HepG2 (cell line): ENCODE results near the gene TMEM209. TPM values are rescaled to one million over a fixed set of nuclear protein-coding genes. Genes with fewer than 3 reads are reported as not detected.
"Not testable (repeated sequence)": the region's sequence is repeated elsewhere in the genome, so short reads cannot be mapped to it uniquely, and the experiment has no call there.

Experiments
- ATAC-seq: fragments of 200-7000 bp; cut with Tn5 transposase; 3 replicates; pipeline ENCODE4 v1.9.1; 2020; ENCODE audit warnings: mild to moderate bottlenecking, moderate library complexity
- BruUV-seq: library from RNA; stranded (reverse); fragments of 400-500 nt; replicated peaks from 2 replicates; lab custom pipeline; 2021; lab: Mats Ljungman, UMichigan
- CTCF ChIA-PET: fragments of 300-600 bp; formaldehyde crosslinking; extraction: SDS; loops from one replicate; lab custom pipeline; 2021; ENCODE audit warnings: low total read pairs, inconsistent platforms, low intra/inter-chr PET ratio; lab: Yijun Ruan, JAX
- POLR2A ChIA-PET: fragments of 350-600 bp; sonication (Branson Sonifier 250); formaldehyde crosslinking; loops from one replicate; lab custom pipeline; 2020; ENCODE audit warnings: antibody characterized with exemption, inconsistent platforms; lab: Yijun Ruan, JAX
- DNase-seq: peaks from one replicate; pipeline ENCODE4 v3.0.0-alpha.2; 2015; ENCODE audit warnings: low spot score
- FAIRE-seq: peaks from 3 replicates; lab custom pipeline; 2011; peaks lifted over from hg19 to GRCh38; lab: Jason Lieb, UNC
- H2AFZ ChIP-seq: one replicate; pipeline ENCODE4 v1.6.1; 2011; ENCODE audit warnings: low read length, inconsistent platforms
- H3K27ac ChIP-seq: fragments of 300-600 bp; 3 replicates; pipeline ENCODE4 v1.8.0; 2011; ENCODE audit warnings: mixed run types, mild to moderate bottlenecking, mixed read lengths, low read length, inconsistent platforms; ENCODE audit not compliant: insufficient read depth; ENCODE audit errors: extremely low read length
- H3K27me3 ChIP-seq, 2 experiments: fragments of 200-600 bp in 1 of 2; 2 replicates in 1 of 2; 3 replicates in 1 of 2; pipeline versions ENCODE4 v1.6.0 to v1.8.0; 2011; ENCODE audit warnings: low read length in 2 of 2, mild to moderate bottlenecking in 2 of 2, moderate library complexity in 2 of 2, inconsistent platforms in 1 of 2; ENCODE audit not compliant: insufficient read depth in 2 of 2, control insufficient read depth in 1 of 2
- H3K36me3 ChIP-seq, 2 experiments: fragments of 200-600 bp in 1 of 2; replicated peaks in 1 of 2; 2 replicates in 1 of 2; 3 replicates in 1 of 2; pipeline versions ENCODE4 v1.5.1 to v1.8.0; 2011; ENCODE audit warnings: low read length in 2 of 2, inconsistent platforms in 1 of 2; ENCODE audit not compliant: insufficient read depth in 2 of 2, control insufficient read depth in 1 of 2
- H3K4me1 ChIP-seq: 2 replicates; pipeline ENCODE4 v1.5.1; 2012; ENCODE audit warnings: low read length, inconsistent platforms; ENCODE audit not compliant: insufficient read depth
- H3K4me2 ChIP-seq: 2 replicates; pipeline ENCODE4 v1.6.0; 2011; ENCODE audit warnings: low read depth, low read length, inconsistent platforms
- H3K4me3 ChIP-seq, 3 experiments: fragments of 200-600 bp in 1 of 3; sonication (generic), shearing (Covaris generic) in 1 of 3; replicated peaks in 1 of 3; 2 replicates each; pipeline ENCODE4 v1.5.1; 2011 to 2016; ENCODE audit warnings: low read length in 3 of 3, inconsistent platforms in 2 of 3, low read depth in 2 of 3, mild to moderate bottlenecking in 2 of 3, control low read depth in 1 of 3, mixed read lengths in 1 of 3; ENCODE audit not compliant: insufficient read depth in 1 of 3
- H3K79me2 ChIP-seq: one replicate; pipeline ENCODE4 v1.6.1; 2011; ENCODE audit warnings: low read length, inconsistent platforms; ENCODE audit not compliant: insufficient read depth
- H3K9ac ChIP-seq: 2 replicates; pipeline ENCODE4 v1.6.0; 2011; ENCODE audit warnings: mild to moderate bottlenecking, low read depth, low read length, inconsistent platforms; ENCODE audit not compliant: insufficient read depth
- H3K9me3 ChIP-seq: 2 replicates; pipeline ENCODE4 v1.5.1; 2012; ENCODE audit warnings: mild to moderate bottlenecking, low read length
- H4K20me1 ChIP-seq: 2 replicates; pipeline ENCODE4 v1.6.0; 2011; ENCODE audit warnings: inconsistent platforms, mild to moderate bottlenecking, low read length, moderate library complexity; ENCODE audit not compliant: insufficient read depth
- CCDC6 ChIP-seq: sonication (generic); formaldehyde crosslinking; IDR thresholded peaks from 2 replicates; pipeline ENCODE4 v1.8.1; 2022; ENCODE audit warnings: mild to moderate bottlenecking, missing genetic modification reagents, moderate library complexity
- CEBPZ ChIP-seq: IDR thresholded peaks from 2 replicates; pipeline ENCODE4 v1.6.1; 2012; ENCODE audit warnings: low read length, improper control_type of control experiment
- E2F1 ChIP-seq: sonication (generic); formaldehyde crosslinking; IDR thresholded peaks from 2 replicates; pipeline ENCODE4 v1.5.0; 2020; ENCODE audit warnings: missing genetic modification reagents
- GMEB2 ChIP-seq: IDR thresholded peaks from 2 replicates; pipeline ENCODE4 v1.6.1; 2016; ENCODE audit warnings: missing biosample characterization, missing genetic modification reagents, low read depth
- ZNF432 ChIP-seq: sonication (generic); formaldehyde crosslinking; IDR thresholded peaks from 2 replicates; pipeline ENCODE4 v1.5.0; 2020; ENCODE audit warnings: missing genetic modification reagents, mild to moderate bottlenecking, borderline replicate concordance
- ZNF513 ChIP-seq: sonication (generic); formaldehyde crosslinking; conservative IDR thresholded peaks from 2 replicates; pipeline ENCODE4 v1.5.0; 2020; ENCODE audit warnings: missing genetic modification reagents
- ZNF557 ChIP-seq: sonication (generic); formaldehyde crosslinking; IDR thresholded peaks from 2 replicates; pipeline ENCODE4 v1.4.0; 2020; ENCODE audit warnings: missing genetic modification reagents
- ZNF576 ChIP-seq: sonication (generic); formaldehyde crosslinking; IDR thresholded peaks from 2 replicates; pipeline ENCODE4 v1.4.0; 2020; ENCODE audit warnings: mild to moderate bottlenecking, missing genetic modification reagents
- WGBS: methylation state at CpG from one replicate; pipeline ENCODE4 v1.1.6; 2017; ENCODE audit warnings: low lambda C conversion rate; 5-methylcytosine and 5-hydroxymethylcytosine counted together
- in situ Hi-C: cut with HindIII; loops from 2 replicates; pipeline ENCODE4 v1.10.0; 2017; ENCODE audit warnings: low pct_unique_long_range_greater_than_20kb; ENCODE audit not compliant: extremely low pct_ligation_motif_present
- intact Hi-C: fragments of 100-400 bp; cut with micrococcal nuclease; formaldehyde crosslinking; loops from one replicate; pipeline ENCODE4 v1.10.0; 2022; ENCODE audit not compliant: unreplicated experiment
- polyA plus RNA-seq, 8 experiments: library from polyadenylated mRNA; depleted of rRNA in 3 of 8; stranded (reverse) in 7 of 8; unstranded in 1 of 8; fragments of >200 nt; fragmentation: Illumina TruSeq in 4 of 8; extraction: Trizol in 4 of 8; gene quantifications; 2 replicates each; pipeline versions ENCODE4 v1.2.1 to v1.2.3, GENCODE V29; 2011 to 2016; ENCODE audit warnings: low read depth in 4 of 8, missing spikeins in 1 of 8, mixed read lengths in 1 of 8; ENCODE audit not compliant: insufficient read depth in 1 of 8
- total RNA-seq, 5 experiments: library from RNA; depleted of rRNA; stranded (reverse); fragments of >200 nt; fragmentation: Illumina TruSeq; extraction: Trizol; gene quantifications; 2 replicates each; pipeline ENCODE4 v1.2.3, GENCODE V29; 2016; ENCODE audit warnings: low read depth in 1 of 5

TMEM209 gene
- total and polyA plus RNA-seq, 2 of the 13 experiments (the other 11 are each of a cell fraction or from before 2014, with no cell fraction given), result 14.5 to 15.6 TPM

- TF ChIP-seq CEBPZ (no peak), ZNF576 (CRISPR knock-in tag) (no peak), GMEB2 (CRISPR knock-in tag) (no peak), ZNF557 (CRISPR knock-in tag) (no peak), ZNF432 (no peak), ZNF513 (CRISPR knock-in tag) (no peak), E2F1 (no peak), CCDC6 (no peak)
Observed at GRCh38 chr7:130231792-130232191, 26.6 kb upstream of the TMEM209 start (continued).

GRCh38 chr7:130229981-130230380, 24.8 kb upstream of the TMEM209 start:
- H3K4me1 ChIP-seq, result peaks cover 64% of the 10 kb centered on the region
- BruUV-seq, ATAC-seq, H3K27ac ChIP-seq, POLR2A ChIA-PET, H3K27me3 ChIP-seq, H3K79me2 ChIP-seq, intact Hi-C loops, CTCF ChIA-PET, H3K4me3 ChIP-seq, H4K20me1 ChIP-seq, H3K4me2 ChIP-seq, FAIRE-seq, in situ Hi-C loops, DNase-seq, H3K36me3 ChIP-seq, H2AFZ ChIP-seq, H3K9ac ChIP-seq: not testable (repeated sequence)
- 85% methylated on average over 8 of the region's 28 CpGs for WGBS
- H3K9me3 ChIP-seq, result 0 out of 2 replicates have a peak, but pooled peaks cover 10% of the 10 kb centered on the region
